IMR-90 (cell line): ENCODE data around the gene DCTD.

ENCODE experiments used
- CHD1 ChIP-seq: IDR thresholded peaks from 2 replicates; pipeline ENCODE4 v1.6.1; 2012; ENCODE audit warnings: low read depth, low read length, improper control_type of control experiment
- CTCF ChIP-seq: conservative IDR thresholded peaks from 2 replicates; pipeline ENCODE4 v1.5.1; 2012; ENCODE audit warnings: mild to moderate bottlenecking, low read depth, low read length, improper control_type of control experiment
- MAZ ChIP-seq: IDR thresholded peaks from 2 replicates; pipeline ENCODE4 v1.6.1; 2012; ENCODE audit warnings: low read depth, mild to moderate bottlenecking, low read length, improper control_type of control experiment, moderate library complexity, borderline replicate concordance
- RFX5 ChIP-seq: IDR thresholded peaks from 2 replicates; pipeline ENCODE4 v1.8.0; 2012; ENCODE audit warnings: low read depth, mild to moderate bottlenecking, low read length, moderate library complexity
- USF2 ChIP-seq: fragments of 150-350 bp; IDR thresholded peaks from 2 replicates; pipeline ENCODE4 v1.6.1; 2017; ENCODE audit warnings: mild to moderate bottlenecking, antibody characterized with exemption, low read length, low read depth

GRCh38 chr4:182923796-182924340 is 6.7 kb upstream of the DCTD start:
- TF ChIP-seq CTCF (no peak), MAZ (no peak), USF2 (no peak), CHD1 (no peak), RFX5 (no peak)
